ENCODE results near the gene C16orf92. TPM values are rescaled to one million over a fixed set of nuclear protein-coding genes. Genes with fewer than 3 reads are reported as not detected.

The C16orf92 gene
- not detected in 2 replicates for total RNA-seq

DNA sequence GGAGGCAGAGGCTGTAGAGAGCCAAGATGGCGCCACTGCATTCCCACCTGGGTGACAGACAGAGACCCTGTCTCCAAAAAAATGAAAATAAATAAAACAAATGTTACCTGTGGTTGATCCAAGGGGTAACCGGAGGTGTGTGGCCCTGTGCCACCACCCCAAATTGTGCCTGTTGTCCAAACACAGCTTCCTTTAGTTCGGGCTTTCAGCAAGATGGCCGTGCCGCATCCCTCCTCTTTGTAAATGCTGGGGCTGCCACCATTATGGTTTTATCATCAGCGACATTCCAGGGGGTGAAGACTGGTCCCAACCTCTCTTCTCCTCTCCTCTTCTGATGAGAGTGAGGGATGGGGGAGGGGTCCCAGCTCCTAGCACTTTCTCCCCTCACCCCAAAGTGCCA lies at the start of gene C16orf92:
C16orf92 (plus strand) TSS at position 312 of the 400 bp plus-strand sequence. CDS start 143 bp downstream, outside the sequence.

GRCh38 chr16:29973384-29974246 lies 49.4 kb upstream of the C16orf92 start, which contains the start of gene TAOK2:
TSS of gene TAOK2 (plus strand) at chr16:29973868. CDS start at chr16:29977773, 3,905 bp downstream.

DNA sequence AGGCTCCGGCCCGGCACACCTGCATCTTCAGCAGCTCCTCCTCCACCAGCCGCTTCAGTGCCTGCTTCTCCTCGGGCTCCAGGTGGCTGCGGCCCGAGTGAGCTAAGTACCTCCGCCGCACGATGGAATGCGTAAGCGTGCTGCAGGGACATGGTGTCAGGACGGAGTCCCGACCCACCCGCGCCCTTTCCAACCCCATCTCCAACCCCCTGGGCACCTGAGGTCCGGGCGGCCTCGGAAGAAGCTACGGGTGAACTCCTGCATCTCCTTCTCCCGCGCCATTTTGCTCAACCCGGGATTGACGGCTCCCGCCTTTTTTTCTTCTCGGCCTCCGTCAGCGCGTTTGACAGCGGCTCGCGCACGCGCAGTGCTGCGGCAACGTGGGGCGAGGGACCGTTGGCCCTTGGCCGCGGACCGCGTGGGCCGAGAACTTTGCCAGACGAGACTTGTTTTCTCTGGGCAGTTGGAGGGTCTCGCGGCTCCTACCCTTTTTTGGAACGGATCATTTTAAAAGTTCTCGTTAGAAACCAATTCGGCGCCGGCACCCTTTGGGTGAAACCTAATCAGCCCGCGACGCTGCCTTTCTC lies 27.6 kb upstream of the C16orf92 start, which contains the start of gene HIRIP3:
HIRIP3 (minus strand) TSS at position 294 of the 587 bp plus-strand sequence; CDS start at position 282, 12 bp downstream.

GRCh38 chr16:29995911-29996765 lies 26.9 kb upstream of the C16orf92 start, which contains the start of gene INO80E:
TSS of gene INO80E (plus strand) at chr16:29996241. CDS start at chr16:29996311, 70 bp downstream.

GRCh38 chr16:30010844-30011713 lies 11.9 kb upstream of the C16orf92 start, which contains the start of gene DOC2A:
TSS of gene DOC2A (minus strand) at chr16:30011027. CDS start at chr16:30010222, 805 bp downstream.

GRCh38 chr16:30030841-30031413 lies 7.9 kb downstream of the C16orf92 start, which contains the start of gene TLCD3B:
TSS of gene TLCD3B (minus strand) at chr16:30031271. CDS start at chr16:30030527, 744 bp downstream.

GRCh38 chr16:30065102-30065942 lies 42.3 kb downstream of the C16orf92 start, which contains the start of gene ALDOA:
TSS of gene ALDOA (plus strand) at chr16:30065760. CDS start at chr16:30066898, 1,138 bp downstream.

Other genes starting within 250 kb of the C16orf92 start
- gene ZG16, start 244.9 kb upstream of the C16orf92 start, total RNA-seq = not detected in 2 replicates
- 51.3 and 68.9 TPM in 2 replicates for gene KIF22, start 232.4 kb upstream of the C16orf92 start, total RNA-seq
- 160 and 240 TPM in 2 replicates for gene MAZ, start 216.7 kb upstream of the C16orf92 start, total RNA-seq
- gene PRRT2, start 211.0 kb upstream of the C16orf92 start, total RNA-seq = not detected in 2 replicates
- 49.9 and 54.9 TPM in 2 replicates for gene PAGR1, start 207.0 kb upstream of the C16orf92 start, total RNA-seq
- gene MVP, start 202.7 kb upstream of the C16orf92 start, total RNA-seq = 91.0 and 99.4 TPM in 2 replicates
- 56.8 and 68.1 TPM in 2 replicates for gene CDIPT, start 160.0 kb upstream of the C16orf92 start, total RNA-seq
- gene SEZ6L2, start 123.6 kb upstream of the C16orf92 start, total RNA-seq = 9.9 and 11.2 TPM in 2 replicates
- 5.4 and 9.3 TPM in 2 replicates for gene ASPHD1, start 122.7 kb upstream of the C16orf92 start, total RNA-seq
- 9.0 and 11.5 TPM in 2 replicates for gene KCTD13, start 97.0 kb upstream of the C16orf92 start, total RNA-seq
- gene TMEM219, start 61.1 kb upstream of the C16orf92 start, total RNA-seq = 86.8 and 109 TPM in 2 replicates
- gene TAOK2, start 49.3 kb upstream of the C16orf92 start, total RNA-seq = 37.1 and 37.2 TPM in 2 replicates
- gene HIRIP3, start 27.6 kb upstream of the C16orf92 start, total RNA-seq = 7.5 and 8.9 TPM in 2 replicates
- 49.0 and 66.1 TPM in 2 replicates for gene INO80E, start 27.0 kb upstream of the C16orf92 start, total RNA-seq
- gene DOC2A, start 12.2 kb upstream of the C16orf92 start, total RNA-seq = 0.71 TPM in 1 of 2 replicates, not detected in the other
- 0.14 TPM in 1 of 2 replicates, not detected in the other for gene TLCD3B, start 8.1 kb downstream of the C16orf92 start, total RNA-seq
- gene ALDOA, start 42.6 kb downstream of the C16orf92 start, total RNA-seq = 2,269 and 2,487 TPM in 2 replicates
- gene PPP4C, start 52.8 kb downstream of the C16orf92 start, total RNA-seq = 87.6 and 119 TPM in 2 replicates
- gene TBX6, start 68.7 kb downstream of the C16orf92 start, total RNA-seq = 1.2 and 3.3 TPM in 2 replicates
- gene YPEL3, start 73.0 kb downstream of the C16orf92 start, total RNA-seq = 16.1 and 21.9 TPM in 2 replicates
- 4.4 and 7.9 TPM in 2 replicates for gene GDPD3, start 90.3 kb downstream of the C16orf92 start, total RNA-seq
- 62.0 and 62.1 TPM in 2 replicates for gene MAPK3, start 100.0 kb downstream of the C16orf92 start, total RNA-seq
- 16.2 and 18.6 TPM in 2 replicates for gene CORO1A, start 160.4 kb downstream of the C16orf92 start, total RNA-seq
- gene BOLA2B, start 170.5 kb downstream of the C16orf92 start, total RNA-seq = 254 and 612 TPM in 2 replicates
- 38.1 and 64.8 TPM in 2 replicates for gene SLX1A, start 170.7 kb downstream of the C16orf92 start, total RNA-seq
- gene SULT1A3, start 176.1 kb downstream of the C16orf92 start, total RNA-seq = 0.98 and 7.1 TPM in 2 replicates
- gene NPIPB13, start 225.3 kb downstream of the C16orf92 start, total RNA-seq = 0.21 TPM in 1 of 2 replicates, not detected in the other